WTC11 (cell line): Measurements from ENCODE around the gene NDUFS6. TPM values are rescaled to one million over a fixed set of nuclear protein-coding genes. Genes with fewer than 3 reads are reported as not detected.

Experiments used
- ATAC-seq: fragments of 200-7000 bp; cut with Tn5 transposase; 2 replicates; pipeline ENCODE4 v1.10.0; 2021; ENCODE audit warnings: mild to moderate bottlenecking, moderate library complexity
- CTCF ChIA-PET: fragments of 300-600 bp; sonication (Branson Sonifier 250); formaldehyde crosslinking; loops from one replicate; lab custom pipeline; 2021; ENCODE audit warnings: antibody characterized with exemption; lab: Charles Lee
- POLR2A ChIA-PET: fragments of 350-600 bp; sonication (Branson Sonifier 250); formaldehyde crosslinking; loops from one replicate; lab custom pipeline; 2021; ENCODE audit warnings: antibody characterized with exemption; lab: Charles Lee
- DNase-seq: peaks from one replicate; pipeline ENCODE4 v3.0.0; 2021; ENCODE audit warnings: low spot score
- H3K27ac Mint-ChIP-seq: 2 replicates; pipeline ENCODE4 v1.8.0; 2021; ENCODE audit warnings: mixed read lengths
- H3K27me3 Mint-ChIP-seq: 2 replicates; pipeline ENCODE4 v1.8.0; 2021; ENCODE audit warnings: low read depth, mild to moderate bottlenecking, moderate library complexity, mixed read lengths
- H3K36me3 Mint-ChIP-seq: 2 replicates; pipeline ENCODE4 v1.8.0; 2021; ENCODE audit warnings: mixed read lengths
- H3K4me1 Mint-ChIP-seq: 2 replicates; pipeline ENCODE4 v1.8.0; 2022; ENCODE audit warnings: mixed read lengths
- H3K4me3 Mint-ChIP-seq: 2 replicates; pipeline ENCODE4 v1.8.0; 2021; ENCODE audit warnings: mild to moderate bottlenecking, moderate library complexity, mixed read lengths
- H3K9me3 Mint-ChIP-seq: 2 replicates; pipeline ENCODE4 v1.8.0; 2021; ENCODE audit warnings: mixed read lengths
- FOXK1 ChIP-seq: sonication (generic); formaldehyde crosslinking; IDR thresholded peaks from 2 replicates; pipeline ENCODE4 v1.8.0; 2022; ENCODE audit warnings: mild to moderate bottlenecking, moderate library complexity, missing genetic modification reagents
- HMGXB4 ChIP-seq: sonication (generic); formaldehyde crosslinking; IDR thresholded peaks from 2 replicates; pipeline ENCODE4 v1.8.1; 2023; ENCODE audit warnings: mild to moderate bottlenecking, moderate library complexity, missing genetic modification reagents
- PREB ChIP-seq: sonication (generic); formaldehyde crosslinking; IDR thresholded peaks from 2 replicates; pipeline ENCODE4 v1.8.1; 2022; ENCODE audit warnings: mild to moderate bottlenecking, missing genetic modification reagents, moderate library complexity, borderline replicate concordance
- SMAD3 ChIP-seq: sonication (generic); formaldehyde crosslinking; IDR thresholded peaks from 2 replicates; pipeline ENCODE4 v1.8.0; 2022; ENCODE audit warnings: missing genetic modification reagents, mild to moderate bottlenecking, borderline replicate concordance
- ZBTB21 ChIP-seq: sonication (generic); formaldehyde crosslinking; IDR thresholded peaks from 2 replicates; pipeline ENCODE4 v1.8.1; 2023; ENCODE audit warnings: mild to moderate bottlenecking, missing genetic modification reagents, borderline replicate concordance
- ZNF121 ChIP-seq: sonication (generic); formaldehyde crosslinking; IDR thresholded peaks from 2 replicates; pipeline ENCODE4 v1.8.0; 2023; ENCODE audit warnings: missing genetic modification reagents
- ZNF232 ChIP-seq: sonication (generic); formaldehyde crosslinking; IDR thresholded peaks from 2 replicates; pipeline ENCODE4 v1.8.0; 2022; ENCODE audit warnings: mild to moderate bottlenecking, missing genetic modification reagents
- ZNF532 ChIP-seq: fragments of 250-450 bp; sonication (Bioruptor Pico); IDR thresholded peaks from 2 replicates; pipeline ENCODE4 v1.9.0; 2021; ENCODE audit warnings: mild to moderate bottlenecking, borderline replicate concordance
- total RNA-seq: library from RNA; stranded (reverse); gene quantifications from 3 replicates; pipeline ENCODE4 v1.2.3, GENCODE V29; 2021
- TF ChIP-seq, protein P1 (sequence below): sonication (generic); formaldehyde crosslinking; IDR thresholded peaks from 2 replicates; pipeline ENCODE4 v1.8.0; 2023; ENCODE audit warnings: mild to moderate bottlenecking, missing genetic modification reagents

NDUFS6 gene
- total RNA-seq, 1 experiment from 2014 or later, result 84.3 TPM

DNA sequence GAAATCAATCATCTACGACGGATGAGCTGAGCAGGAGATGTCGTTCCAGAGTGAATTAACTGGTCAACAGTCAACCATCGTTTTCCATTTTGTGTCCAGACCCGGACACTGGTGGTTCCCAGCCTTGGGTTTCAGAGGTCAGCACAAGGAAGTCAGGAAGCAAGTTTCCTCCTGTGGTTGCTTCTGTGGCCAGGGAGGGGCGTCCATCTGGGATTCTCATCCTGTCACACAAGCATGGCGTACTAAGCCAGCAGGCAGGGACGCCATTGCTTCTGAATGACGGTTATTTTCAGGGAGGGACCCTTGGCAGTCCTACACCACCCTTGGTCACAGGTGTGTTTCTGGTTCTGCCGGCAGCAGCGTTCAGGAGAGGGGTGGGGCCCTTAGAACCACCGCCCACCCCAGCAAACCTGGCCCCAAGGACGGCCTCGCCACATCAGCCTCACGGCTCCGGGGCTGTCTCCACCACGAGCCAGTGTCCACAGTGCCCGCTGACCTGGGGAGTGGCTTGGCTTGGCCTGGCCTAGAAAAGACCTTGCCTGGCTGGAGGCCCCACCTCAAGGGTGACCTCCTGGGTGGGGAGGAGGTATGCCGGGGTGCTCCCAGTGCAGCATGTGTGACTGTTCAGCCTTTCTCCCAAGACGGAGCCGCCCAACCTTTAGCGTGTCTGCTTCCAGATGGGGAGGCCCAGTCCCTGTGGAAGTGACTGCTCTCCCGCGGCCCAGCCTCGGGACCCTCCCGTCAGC, 25.2 kb downstream of the NDUFS6 start (continued):
- TF ChIP-seq ZNF532 (CRISPR knock-in tag) (no peak), HMGXB4 (CRISPR knock-in tag) (no peak)

DNA sequence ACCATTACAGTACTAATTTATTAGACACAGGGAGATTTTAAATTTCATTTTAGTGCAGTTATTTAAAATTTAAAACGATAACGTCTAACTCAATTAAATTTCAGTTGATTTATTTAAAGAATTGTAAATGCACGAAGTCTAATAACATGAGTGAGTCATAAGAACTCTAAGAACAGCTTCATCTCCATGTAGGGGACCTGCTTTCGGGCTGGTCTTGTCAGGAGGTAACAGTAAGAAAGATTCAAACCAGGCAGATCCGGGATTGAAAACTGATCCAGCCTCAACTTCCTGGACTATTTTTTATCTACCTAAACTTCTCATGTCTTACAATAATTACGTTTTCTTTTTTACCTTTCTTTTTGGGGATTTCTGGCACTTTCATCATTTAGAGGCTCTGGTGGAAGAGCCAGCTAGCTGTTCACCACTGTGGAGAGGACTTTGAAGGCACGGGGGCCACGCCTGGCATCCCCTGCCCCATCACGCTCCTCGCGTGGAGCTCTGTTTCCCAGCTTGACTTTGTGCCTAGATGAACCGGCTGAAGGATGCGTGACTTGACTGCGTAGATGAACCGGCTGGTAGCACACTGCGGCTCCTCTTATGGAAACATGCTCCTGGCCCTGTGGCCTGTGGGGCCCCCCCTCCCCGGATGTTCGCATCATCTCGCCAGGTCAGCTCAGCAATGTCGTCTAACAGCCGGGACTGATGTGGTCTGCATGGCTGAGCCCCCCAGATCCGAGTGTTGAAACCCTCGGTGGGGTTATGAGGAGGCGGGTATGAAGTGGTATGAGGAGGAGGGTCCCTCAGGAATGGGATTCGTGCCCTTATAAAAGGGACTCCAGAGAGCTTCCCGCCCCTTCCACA, 26.0 kb downstream of the NDUFS6 start:
- no peak for DNase-seq
- peak; percentile 14 for ATAC-seq
- CTCF ChIA-PET, result interaction anchor here (0.6 to 1.6 kb wide), 5 partner anchors 9 to 212 kb away, joined by 3 to 5 read pairs (median 3); partner anchors contain the start of gene NDUFS6
- POLR2A ChIA-PET, result interaction anchor here (0.8 to 1.5 kb wide), 2 partner anchors 23 to 27 kb away, joined by 3 to 4 read pairs; no protein-coding TSS in a partner anchor
- peaks cover 9% of the 10 kb centered on the region for H3K36me3 Mint-ChIP-seq
- no peaks in the 10 kb centered on the region; the same call in 1 of the 2 replicates for H3K27me3 Mint-ChIP-seq
- no peaks in the 10 kb centered on the region for H3K9me3 Mint-ChIP-seq
- H3K27ac Mint-ChIP-seq, result peak overlapping the region; percentile 29; the same call in 1 of the 2 replicates
- peaks cover 29% of the 10 kb centered on the region for H3K4me1 Mint-ChIP-seq
- H3K4me3 Mint-ChIP-seq, result peak overlapping the region; percentile 57
- no peak for TF ChIP-seq ZBTB21 (CRISPR knock-in tag)
- no peak for TF ChIP-seq ZNF232 (CRISPR knock-in tag)
- TF ChIP-seq SMAD3 (CRISPR knock-in tag), result no peak
- no peak for TF ChIP-seq ZNF121 (CRISPR knock-in tag)
- TF ChIP-seq FOXK1 (CRISPR knock-in tag), result no peak
- TF ChIP-seq PREB (CRISPR knock-in tag), result no peak
- TF ChIP-seq, protein P1, sequence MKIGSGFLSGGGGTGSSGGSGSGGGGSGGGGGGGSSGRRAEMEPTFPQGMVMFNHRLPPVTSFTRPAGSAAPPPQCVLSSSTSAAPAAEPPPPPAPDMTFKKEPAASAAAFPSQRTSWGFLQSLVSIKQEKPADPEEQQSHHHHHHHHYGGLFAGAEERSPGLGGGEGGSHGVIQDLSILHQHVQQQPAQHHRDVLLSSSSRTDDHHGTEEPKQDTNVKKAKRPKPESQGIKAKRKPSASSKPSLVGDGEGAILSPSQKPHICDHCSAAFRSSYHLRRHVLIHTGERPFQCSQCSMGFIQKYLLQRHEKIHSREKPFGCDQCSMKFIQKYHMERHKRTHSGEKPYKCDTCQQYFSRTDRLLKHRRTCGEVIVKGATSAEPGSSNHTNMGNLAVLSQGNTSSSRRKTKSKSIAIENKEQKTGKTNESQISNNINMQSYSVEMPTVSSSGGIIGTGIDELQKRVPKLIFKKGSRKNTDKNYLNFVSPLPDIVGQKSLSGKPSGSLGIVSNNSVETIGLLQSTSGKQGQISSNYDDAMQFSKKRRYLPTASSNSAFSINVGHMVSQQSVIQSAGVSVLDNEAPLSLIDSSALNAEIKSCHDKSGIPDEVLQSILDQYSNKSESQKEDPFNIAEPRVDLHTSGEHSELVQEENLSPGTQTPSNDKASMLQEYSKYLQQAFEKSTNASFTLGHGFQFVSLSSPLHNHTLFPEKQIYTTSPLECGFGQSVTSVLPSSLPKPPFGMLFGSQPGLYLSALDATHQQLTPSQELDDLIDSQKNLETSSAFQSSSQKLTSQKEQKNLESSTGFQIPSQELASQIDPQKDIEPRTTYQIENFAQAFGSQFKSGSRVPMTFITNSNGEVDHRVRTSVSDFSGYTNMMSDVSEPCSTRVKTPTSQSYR (CRISPR knock-in tag), result no peak
